OCI-LY7 (cell line): ENCODE measurements around the gene GREB1. TPM values are rescaled to one million over a fixed set of nuclear protein-coding genes. Genes with fewer than 3 reads are reported as not detected.

Source experiments
- BruUV-seq: library from RNA; stranded (reverse); fragments of 400-500 nt; replicated peaks from 2 replicates; lab custom pipeline; 2021; lab: Mats Ljungman, UMichigan
- CTCF ChIA-PET: fragments of 300-600 bp; sonication (Branson Sonifier 250); formaldehyde crosslinking; loops from one replicate; lab custom pipeline; 2022; ENCODE audit warnings: antibody characterized with exemption; ENCODE audit not compliant: unreplicated experiment; lab: Charles Lee
- POLR2A ChIA-PET: fragments of 300-600 bp; sonication (Branson Sonifier 250); formaldehyde crosslinking; loops from one replicate; lab custom pipeline; 2022; ENCODE audit warnings: antibody characterized with exemption; lab: Charles Lee
- DNase-seq: peaks from one replicate; pipeline ENCODE4 v3.0.0-alpha.2; 2015; ENCODE audit warnings: low spot score
- H2AFZ ChIP-seq: fragments of 200-600 bp; sonication (generic), shearing (Covaris generic); 2 replicates; pipeline ENCODE4 v1.6.1; 2014; ENCODE audit warnings: mild to moderate bottlenecking, antibody characterized with exemption, low read length, moderate library complexity
- H3K27ac ChIP-seq: fragments of 200-600 bp; sonication (generic); 2 replicates; pipeline ENCODE4 v1.5.1; 2014; ENCODE audit warnings: mixed run types, low read depth, mild to moderate bottlenecking, moderate library complexity, low read length, inconsistent platforms; ENCODE audit not compliant: poor library complexity, severe bottlenecking
- H3K36me3 ChIP-seq: fragments of 200-600 bp; sonication (generic); 2 replicates; pipeline ENCODE4 v1.6.1; 2014; ENCODE audit warnings: mild to moderate bottlenecking, antibody characterized with exemption, low read length, moderate library complexity, mixed read lengths; ENCODE audit not compliant: insufficient read depth
- H3K4me1 ChIP-seq: fragments of 200-600 bp; sonication (generic); 2 replicates; pipeline ENCODE4 v1.5.1; 2014; ENCODE audit warnings: mild to moderate bottlenecking, low read length; ENCODE audit not compliant: insufficient read depth, poor library complexity, severe bottlenecking
- H3K4me2 ChIP-seq: fragments of 200-600 bp; sonication (generic); 2 replicates; pipeline ENCODE4 v1.6.1; 2014; ENCODE audit warnings: mild to moderate bottlenecking, low read length
- H3K4me3 ChIP-seq: fragments of 200-600 bp; sonication (generic); 2 replicates; pipeline ENCODE4 v1.5.1; 2014; ENCODE audit warnings: mild to moderate bottlenecking, low read depth, low read length; ENCODE audit not compliant: poor library complexity, severe bottlenecking
- H3K79me2 ChIP-seq: fragments of 200-600 bp; sonication (generic); 2 replicates; pipeline ENCODE4 v1.6.1; 2016; ENCODE audit warnings: low read depth, mild to moderate bottlenecking, low read length, moderate library complexity, mixed read lengths; ENCODE audit not compliant: insufficient read depth
- H3K9me2 ChIP-seq: fragments of 200-600 bp; sonication (generic); 2 replicates; pipeline ENCODE4 v1.6.1; 2016; ENCODE audit warnings: mild to moderate bottlenecking, low read length, mixed read lengths; ENCODE audit not compliant: insufficient read depth
- H3K9me3 ChIP-seq: fragments of 200-600 bp; sonication (generic); 2 replicates; pipeline ENCODE4 v1.6.1; 2014; ENCODE audit warnings: mild to moderate bottlenecking, mixed run types, low read length, mixed read lengths
- H4K20me1 ChIP-seq: fragments of 200-600 bp; sonication (generic); 2 replicates; pipeline ENCODE4 v1.6.1; 2014; ENCODE audit warnings: mild to moderate bottlenecking, antibody characterized with exemption, low read length, moderate library complexity, mixed read lengths; ENCODE audit not compliant: insufficient read depth
- CTCF ChIP-seq: fragments of 200-600 bp; sonication (generic); conservative IDR thresholded peaks from 2 replicates; pipeline ENCODE4 v1.5.1; 2014; ENCODE audit warnings: mild to moderate bottlenecking, antibody characterized with exemption, low read length, moderate library complexity, mixed read lengths
- EZH2phosphoT487 ChIP-seq: fragments of 200-600 bp; sonication (generic); IDR thresholded peaks from 2 replicates; pipeline ENCODE4 v1.6.1; 2018; ENCODE audit warnings: low read depth, borderline replicate concordance, mild to moderate bottlenecking, mixed run types, antibody characterized with exemption, low read length, moderate library complexity, mixed read lengths
- intact Hi-C: fragments of 100-400 bp; cut with micrococcal nuclease; formaldehyde crosslinking; loops from one replicate; pipeline ENCODE4 v1.10.0; 2022; ENCODE audit not compliant: unreplicated experiment
- total RNA-seq, 2 experiments: library from RNA; depleted of rRNA in 1 of 2; stranded (reverse); fragments of >200 nt in 1 of 2; shearing (Covaris generic) in 1 of 2; gene quantifications; 2 replicates each; pipeline ENCODE4 v1.2.3, GENCODE V29; 2014 to 2022

Gene GREB1
- total RNA-seq, 2 experiments from 2014 or later = 3.5 to 8.4 TPM

- no peak for DNase-seq
- Histone ChIP-seq H4K20me1 (no peaks in the 10 kb centered on the region), H3K9me2 (no peaks in the 10 kb centered on the region), H2AFZ (no peak overlapping the region), H3K9me3 (no peaks in the 10 kb centered on the region), H3K4me1 (no peaks in the 10 kb centered on the region), H3K4me2 (no peak overlapping the region), H3K36me3 (no peaks in the 10 kb centered on the region), H3K79me2 (no peaks in the 10 kb centered on the region), H3K27ac (no peak overlapping the region), H3K4me3 (no peak overlapping the region)
- POLR2A ChIA-PET = no interaction called here
- intact Hi-C loops = no loop called here
- TF ChIP-seq EZH2phosphoT487 (no peak), CTCF (no peak)
- no TSS peak for BruUV-seq
- CTCF ChIA-PET = no interaction called here
Measured at GRCh38 chr2:11559066-11559785, 25.4 kb downstream of the GREB1 start.

- Histone ChIP-seq H3K9me2 (no peaks in the 10 kb centered on the region), H3K36me3 (no peaks in the 10 kb centered on the region), H3K27ac (no peak overlapping the region), H3K79me2 (no peaks in the 10 kb centered on the region), H3K4me2 (no peak overlapping the region), H3K4me1 (no peaks in the 10 kb centered on the region), H3K9me3 (no peaks in the 10 kb centered on the region), H4K20me1 (no peaks in the 10 kb centered on the region), H2AFZ (no peak overlapping the region), H3K4me3 (no peak overlapping the region)
- POLR2A ChIA-PET = no interaction called here
- BruUV-seq = no TSS peak
- TF ChIP-seq CTCF (no peak), EZH2phosphoT487 (no peak)
- CTCF ChIA-PET = no interaction called here
- intact Hi-C loops = no loop called here
- DNase-seq = no peak
Measured at GRCh38 chr2:11559786-11560155, 25.9 kb downstream of the GREB1 start.

DNA sequence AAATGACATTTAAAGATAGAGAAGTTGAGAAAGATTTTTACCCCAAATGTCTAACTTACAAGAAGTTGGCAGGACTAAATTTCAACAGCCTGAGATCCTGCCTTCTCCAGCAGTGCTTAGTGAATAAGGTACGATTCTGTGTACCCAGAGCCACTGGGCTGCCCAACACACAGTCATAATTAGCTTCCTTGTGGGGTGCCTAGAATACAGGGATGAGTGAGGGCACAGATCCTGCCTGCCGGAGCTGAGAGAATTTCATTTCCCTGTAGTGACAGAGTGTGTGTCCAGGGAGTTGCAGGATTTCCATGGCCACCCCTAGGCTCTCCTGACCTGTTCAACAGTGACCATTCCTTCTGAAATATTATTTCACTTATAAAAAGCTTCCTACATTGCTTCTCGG lies 27.0 kb downstream of the GREB1 start:
- intact Hi-C loops = no loop called here
- no peaks in the 10 kb centered on the region for H3K36me3 ChIP-seq
- BruUV-seq = no TSS peak
- H3K9me3 ChIP-seq = no peaks in the 10 kb centered on the region
- H3K4me2 ChIP-seq = no peak overlapping the region
- H3K4me1 ChIP-seq = no peaks in the 10 kb centered on the region
- no peaks in the 10 kb centered on the region for H4K20me1 ChIP-seq
- H3K9me2 ChIP-seq = no peaks in the 10 kb centered on the region
- ChIA-PET POLR2A (no interaction called here), CTCF (no interaction called here)
- H2AFZ ChIP-seq = no peak overlapping the region
- no peak overlapping the region for H3K4me3 ChIP-seq
- no peak for DNase-seq
- H3K79me2 ChIP-seq = no peaks in the 10 kb centered on the region
- H3K27ac ChIP-seq = no peak overlapping the region
- TF ChIP-seq CTCF = no peak
- TF ChIP-seq EZH2phosphoT487 = no peak
